GM12878 (cell line): ENCODE measurements around the gene RPGRIP1L. TPM values are rescaled to one million over a fixed set of nuclear protein-coding genes. Genes with fewer than 3 reads are reported as not detected.
A peak's percentile ranks its signal among the peaks of the same experiment; 100 is the strongest.

Experiments used
- CHD1 ChIP-seq: IDR thresholded peaks from 2 replicates; pipeline ENCODE4 v1.6.1; 2012; ENCODE audit warnings: low read depth, low read length, improper control_type of control experiment
- CTCF ChIP-seq, 3 experiments: IDR thresholded peaks in 2 of 3; conservative IDR thresholded peaks in 1 of 3; 2 replicates each; pipeline ENCODE4 v1.5.1; 2011; ENCODE audit warnings: low read depth in 3 of 3, low read length in 3 of 3, mild to moderate bottlenecking in 3 of 3, control low read depth in 2 of 3, moderate library complexity in 2 of 3, inconsistent platforms in 1 of 3, mixed read lengths in 1 of 3; ENCODE audit not compliant: control insufficient read depth in 2 of 3, insufficient read depth in 1 of 3; ENCODE audit errors: extremely low read depth in 1 of 3
- FOS ChIP-seq: IDR thresholded peaks from 3 replicates; pipeline ENCODE4 v1.6.1; 2011; ENCODE audit warnings: borderline replicate concordance; ENCODE audit not compliant: insufficient read length; ENCODE audit errors: extremely low read depth
- GABPA ChIP-seq: IDR thresholded peaks from 2 replicates; pipeline ENCODE4 v1.6.1; 2014; ENCODE audit warnings: antibody characterized with exemption, low read depth, mild to moderate bottlenecking, inconsistent platforms
- IKZF1 ChIP-seq: fragments of 450-650 bp; conservative IDR thresholded peaks from 2 replicates; pipeline ENCODE4 v1.6.1; 2017; ENCODE audit warnings: antibody characterized with exemption, mild to moderate bottlenecking
- IRF3 ChIP-seq: fragments of 450-650 bp; IDR thresholded peaks from 2 replicates; pipeline ENCODE4 v1.6.1; 2014; ENCODE audit warnings: mild to moderate bottlenecking
- KAT2A ChIP-seq: conservative IDR thresholded peaks from 2 replicates; pipeline ENCODE4 v1.6.1; 2011; ENCODE audit warnings: low read depth, low read length; ENCODE audit not compliant: control insufficient read depth
- MAX ChIP-seq: IDR thresholded peaks from 2 replicates; pipeline ENCODE4 v1.6.1; 2012; ENCODE audit warnings: low read depth, low read length, improper control_type of control experiment
- MEF2B ChIP-seq: fragments of 450-650 bp; IDR thresholded peaks from 2 replicates; pipeline ENCODE4 v1.6.1; 2018; ENCODE audit warnings: mild to moderate bottlenecking, moderate library complexity; ENCODE audit not compliant: partially characterized antibody, poor library complexity, severe bottlenecking
- MTA3 ChIP-seq: IDR thresholded peaks from 2 replicates; pipeline ENCODE4 v1.6.1; 2012; ENCODE audit warnings: low read length, inconsistent platforms, borderline replicate concordance
- NBN ChIP-seq: fragments of 450-650 bp; IDR thresholded peaks from 2 replicates; pipeline ENCODE4 v1.6.1; 2016
- NR2C1 ChIP-seq: fragments of 450-650 bp; IDR thresholded peaks from 2 replicates; pipeline ENCODE4 v1.6.1; 2017; ENCODE audit warnings: antibody characterized with exemption, mild to moderate bottlenecking, moderate library complexity
- NR2C2 ChIP-seq: IDR thresholded peaks from 2 replicates; pipeline ENCODE4 v1.6.1; 2011; ENCODE audit warnings: borderline replicate concordance, low read depth; ENCODE audit not compliant: control insufficient read depth, insufficient read length
- RAD21 ChIP-seq: IDR thresholded peaks from 2 replicates; pipeline ENCODE4 v1.6.1; 2011; ENCODE audit warnings: mild to moderate bottlenecking, low read depth, low read length, moderate library complexity; ENCODE audit not compliant: insufficient read depth
- SKIL ChIP-seq: fragments of 450-650 bp; IDR thresholded peaks from 2 replicates; pipeline ENCODE4 v1.6.1; 2017; ENCODE audit warnings: mild to moderate bottlenecking, low read depth, inconsistent platforms; ENCODE audit not compliant: poor library complexity, severe bottlenecking
- SUPT20H ChIP-seq: IDR thresholded peaks from 2 replicates; pipeline ENCODE4 v1.6.1; 2011; ENCODE audit warnings: low read depth, mild to moderate bottlenecking, low read length, moderate library complexity, borderline replicate concordance; ENCODE audit not compliant: control insufficient read depth
- TARDBP ChIP-seq: IDR thresholded peaks from 2 replicates; pipeline ENCODE4 v1.6.1; 2016; ENCODE audit warnings: borderline replicate concordance
- TCF7 ChIP-seq: IDR thresholded peaks from 2 replicates; pipeline ENCODE4 v1.6.1; 2014; ENCODE audit warnings: antibody characterized with exemption, borderline replicate concordance
- YBX1 ChIP-seq: fragments of 450-650 bp; IDR thresholded peaks from 2 replicates; pipeline ENCODE4 v1.6.1; 2016; ENCODE audit warnings: antibody characterized with exemption
- ZBTB11 ChIP-seq: fragments of 450-650 bp; formaldehyde crosslinking; IDR thresholded peaks from 2 replicates; pipeline ENCODE4 v1.5.0; 2022; ENCODE audit warnings: mild to moderate bottlenecking, missing genetic modification characterization
- ZNF207 ChIP-seq: fragments of 450-650 bp; IDR thresholded peaks from 2 replicates; pipeline ENCODE4 v1.6.1; 2014; ENCODE audit warnings: antibody characterized with exemption, mild to moderate bottlenecking, borderline replicate concordance
- polyA plus RNA-seq, 11 experiments: library from polyadenylated mRNA; depleted of rRNA in 4 of 11; unstranded in 6 of 11; stranded (reverse) in 5 of 11; fragments of >200 nt; fragmentation: Nextera tagmentation in 4 of 11; fragmentation: Illumina TruSeq in 1 of 11; extraction: Ambion mirVana in 4 of 11; extraction: Trizol in 1 of 11; gene quantifications; 1 replicate in 1 of 11; 2 replicates in 10 of 11; pipeline versions ENCODE4 v1.2.1 to v1.2.3, GENCODE V29; 2011 to 2016; ENCODE audit warnings: inconsistent platforms in 2 of 11, missing spikeins in 2 of 11, low read depth in 1 of 11
- total RNA-seq, 4 experiments: library from RNA; depleted of rRNA in 3 of 4; stranded (reverse); fragments of >200 nt in 3 of 4; fragmentation: Illumina TruSeq in 1 of 4; extraction: Trizol in 1 of 4; gene quantifications; 2 replicates each; pipeline versions ENCODE4 v1.2.1 to v1.2.3, GENCODE V29; 2013 to 2021

Gene RPGRIP1L
- total and polyA plus RNA-seq, 10 of the 15 experiments (the other 5 are each of a cell fraction or from before 2014, with no cell fraction given) = 3.5 to 9.6 (median 4.4) TPM

- TF ChIP-seq IRF3 (no peak), ZBTB11 (CRISPR knock-in tag) (no peak), SKIL (peak; percentile 27), NR2C1 (no peak), MAX (peak; percentile 82), TARDBP (no peak), TCF7 (no peak), IKZF1 (no peak), CTCF (IDR thresholded peaks at IDR 0.05 in 2 of 3, conservative IDR thresholded peaks at IDR 0.05 in 1 of 3; ENCODE audit: control insufficient read depth in 2 of 3, extremely low read depth in 1 of 3, insufficient read depth in 1 of 3, low read depth in 3 of 3, low read length in 3 of 3) (peak; percentile 66 to 90 (median 70)), NR2C2 (no peak), RAD21 (peak; percentile 85), KAT2A (no peak), ZNF207 (no peak), MEF2B (no peak), SUPT20H (no peak), CHD1 (no peak), NBN (no peak), MTA3 (no peak), YBX1 (no peak), FOS (no peak), GABPA (no peak)
Observed at GRCh38 chr16:53549970-53550690, 153.5 kb downstream of the RPGRIP1L start (continued).
